Stimulated activated CD8-positive, alpha-beta memory T cell treated with anti-CD3 and anti-CD28 coated beads, Interleukin-4, amount 100 ng/mL, for 1 hour (primary cell): ENCODE data around the gene PHLDA3.
"Not testable (repeated sequence)": the region's sequence is repeated elsewhere in the genome, so short reads cannot be mapped to it uniquely, and the experiment has no call there.

Experiments
- DNase-seq, 2 donors: peaks; one replicate each; pipeline ENCODE4 v3.0.0-alpha.2; 2020; ENCODE audit warnings: low read depth in 2 of 2, low spot score in 1 of 2

Gene PHLDA3

DNA sequence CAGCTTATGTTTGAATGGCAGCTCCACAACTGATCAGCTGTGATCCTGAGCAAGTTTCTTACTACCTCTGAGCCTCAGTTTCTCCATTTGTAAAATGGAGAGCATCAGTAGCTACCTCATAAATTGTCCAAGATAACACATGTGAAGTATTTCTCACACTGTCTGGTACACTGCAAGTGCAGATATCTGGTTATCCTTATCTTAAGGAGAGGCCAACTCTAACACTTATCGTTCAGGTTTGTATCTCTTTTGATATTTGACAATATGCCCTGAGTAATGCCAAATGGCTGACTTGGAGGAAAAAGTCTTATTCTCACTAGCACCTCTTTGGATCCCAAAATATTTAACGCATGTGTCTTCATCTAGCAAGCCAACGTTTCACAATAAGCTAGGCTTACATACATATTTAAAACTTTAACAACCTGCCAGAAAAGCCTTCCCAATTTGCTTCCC is 35.2 kb upstream of the PHLDA3 start:
- no peak for DNase-seq

DNA sequence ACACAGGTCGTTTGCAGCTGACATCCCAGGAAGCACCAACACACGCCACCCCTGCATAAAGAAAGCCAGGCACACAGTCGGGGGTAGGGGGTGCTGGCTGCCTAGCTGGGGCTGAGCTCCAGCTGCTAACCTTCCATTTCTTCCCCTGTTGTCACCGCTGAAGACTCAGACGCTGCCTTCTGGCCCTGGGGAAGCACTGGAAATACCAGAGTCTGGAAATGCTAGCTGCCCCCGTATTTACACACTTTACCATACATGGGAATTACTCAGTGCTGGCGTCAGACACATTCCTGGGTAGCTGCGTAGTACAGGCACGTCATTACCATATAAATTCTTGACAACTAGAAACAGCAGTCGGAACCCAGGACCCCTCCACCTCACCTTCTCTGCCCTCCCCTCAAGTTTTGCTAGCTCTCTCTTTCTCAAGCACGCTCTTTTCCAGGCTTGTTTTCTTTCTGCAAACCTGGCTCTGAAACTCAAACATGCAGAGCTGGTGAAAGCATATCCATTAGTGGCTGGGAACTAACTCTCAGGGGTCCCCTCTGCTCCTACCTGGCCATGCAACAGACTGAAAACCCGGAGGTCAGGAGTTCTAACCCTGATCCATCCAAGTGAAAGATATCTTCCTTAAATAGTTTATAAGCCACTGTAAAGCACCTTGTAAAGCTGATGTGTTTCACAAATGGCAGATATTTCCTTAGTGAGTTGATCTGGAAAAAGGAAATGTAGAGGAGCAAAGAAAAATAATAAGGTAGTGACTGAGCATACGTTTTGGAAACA is 34.6 kb upstream of the PHLDA3 start:
- no peak for DNase-seq

DNA sequence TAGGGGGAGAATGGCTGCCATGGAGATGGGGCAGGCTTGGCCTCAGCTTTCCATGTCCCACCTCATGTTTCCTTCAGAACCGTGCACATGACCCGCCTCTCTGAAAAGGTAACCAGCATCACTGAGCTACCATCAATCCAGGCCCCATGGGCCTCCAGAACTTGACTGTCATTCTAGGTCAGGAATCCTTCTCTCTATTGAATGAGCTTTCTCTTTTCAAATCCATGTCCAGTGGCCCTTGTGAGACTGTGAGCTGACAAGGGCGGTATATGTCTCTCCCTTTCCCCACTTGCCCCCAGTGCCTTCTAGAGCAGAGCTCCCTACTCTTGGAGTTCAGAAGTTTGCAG is 33.5 kb upstream of the PHLDA3 start:
- no peak for DNase-seq

DNA sequence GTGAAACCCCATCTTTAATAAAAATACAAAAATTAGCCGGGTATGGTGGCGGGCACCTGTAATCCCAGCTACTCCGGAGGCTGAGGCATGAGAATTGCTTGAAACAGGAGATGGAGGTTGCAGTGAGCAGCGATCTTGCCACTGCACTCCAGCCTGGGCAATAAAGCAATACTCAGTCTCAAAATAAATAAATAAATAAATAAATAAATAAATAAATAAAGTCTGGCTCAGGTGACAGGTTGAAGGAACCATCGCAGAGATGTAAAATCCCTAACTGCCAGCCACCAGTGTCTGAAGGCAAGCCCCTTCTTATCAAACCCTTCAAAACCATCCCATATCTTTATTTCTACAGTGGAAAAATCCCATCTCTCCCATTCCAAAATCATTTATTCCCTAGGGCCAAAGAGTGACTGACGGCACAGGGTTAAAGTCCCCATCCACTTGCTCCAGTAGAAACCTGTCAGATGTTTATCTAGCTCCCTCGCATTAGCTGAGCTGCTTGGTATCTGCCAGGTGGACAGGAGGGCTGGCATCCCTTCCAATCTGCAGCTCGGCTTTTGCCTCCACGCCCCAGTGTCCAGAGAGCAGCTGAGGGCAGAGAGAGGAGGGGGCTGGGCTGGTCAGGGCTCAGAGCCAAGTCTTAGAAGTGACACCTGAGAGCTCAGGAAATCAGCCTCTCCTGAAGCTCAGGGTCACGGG is 33.0 kb upstream of the PHLDA3 start:
- DNase-seq: no peak

DNA sequence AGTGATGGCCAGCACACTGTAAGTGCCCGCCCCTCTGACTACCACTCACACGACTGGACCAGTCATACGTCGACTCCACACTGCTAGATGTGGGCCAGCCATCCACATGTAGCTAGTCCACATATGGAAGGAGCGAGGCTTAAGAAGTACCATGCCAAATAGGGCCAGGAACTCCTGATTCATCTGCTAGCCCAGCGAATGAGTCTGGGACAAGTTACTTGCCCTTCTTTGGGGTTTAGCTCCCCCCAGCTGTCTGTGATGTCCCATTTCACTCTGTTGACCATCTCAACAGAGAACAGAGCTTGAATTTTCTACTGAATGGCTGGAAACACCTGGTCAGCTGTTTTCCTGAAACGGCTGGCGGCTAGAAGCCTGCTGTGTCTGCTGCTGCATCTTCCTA is 32.2 kb upstream of the PHLDA3 start:
- DNase-seq: no peak

DNA sequence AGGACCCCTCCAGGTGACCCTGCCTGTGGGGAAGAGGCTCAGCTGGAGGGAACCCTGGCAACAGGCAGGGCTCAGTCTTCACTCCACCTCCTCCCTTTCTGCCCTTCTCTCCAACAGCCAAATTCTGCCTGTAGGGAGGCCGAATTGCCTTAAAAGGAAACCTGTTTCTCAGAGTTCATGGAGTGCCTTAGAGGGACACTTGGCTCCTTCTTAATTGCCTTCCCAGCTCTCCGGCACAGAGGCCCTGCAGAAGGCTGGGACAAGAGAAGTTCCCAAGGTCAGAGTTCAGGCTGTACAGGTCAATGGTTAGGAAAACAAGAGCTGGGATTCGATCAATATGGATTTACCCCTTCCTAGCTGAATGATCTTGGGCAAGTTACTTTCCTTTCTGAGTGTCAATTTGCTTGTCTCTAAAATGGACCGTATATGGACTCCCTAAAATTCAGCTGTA is 31.7 kb upstream of the PHLDA3 start:
- no peak for DNase-seq

DNA sequence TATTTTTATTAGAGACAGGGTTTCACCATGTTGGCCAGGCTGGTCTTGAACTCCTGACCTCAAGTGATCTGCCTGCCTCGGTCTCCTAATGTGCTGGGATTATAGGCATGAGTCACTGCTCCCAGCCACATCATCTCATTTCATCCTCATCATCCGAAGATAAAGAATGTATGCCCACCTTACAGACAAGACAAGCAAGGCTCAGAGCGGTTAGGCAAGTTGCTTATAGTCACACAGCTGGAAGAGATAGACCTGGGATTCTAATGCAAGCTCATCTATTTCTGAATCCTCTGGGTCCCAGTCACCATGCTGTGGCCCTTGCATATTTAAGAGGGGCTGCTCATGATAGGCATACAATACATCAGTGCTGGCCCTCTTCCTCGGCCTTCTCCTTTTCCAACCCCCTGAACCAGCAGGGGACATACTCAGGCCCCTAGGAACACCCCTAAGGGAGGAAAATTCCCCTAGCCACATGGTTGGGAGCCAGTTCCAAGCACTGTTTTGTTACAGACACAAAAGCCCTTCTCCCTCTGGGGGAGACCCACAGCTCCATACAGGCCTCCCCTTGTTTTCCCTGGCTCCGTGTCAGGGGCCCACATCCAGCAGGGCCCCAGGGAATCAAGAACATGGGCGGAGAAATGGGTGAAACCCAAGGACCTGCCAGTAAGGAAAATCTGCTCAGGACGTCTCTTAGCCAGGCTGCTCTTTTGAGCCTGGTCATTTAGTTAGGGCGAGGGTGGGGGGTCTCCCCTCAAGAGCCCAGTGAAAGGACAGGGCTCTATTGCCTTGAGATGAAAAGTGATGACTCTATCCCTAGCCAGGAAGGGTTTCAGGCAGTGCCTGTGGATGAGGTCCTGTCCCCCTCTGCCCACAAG is 31.0 kb upstream of the PHLDA3 start:
- no peak for DNase-seq

DNA sequence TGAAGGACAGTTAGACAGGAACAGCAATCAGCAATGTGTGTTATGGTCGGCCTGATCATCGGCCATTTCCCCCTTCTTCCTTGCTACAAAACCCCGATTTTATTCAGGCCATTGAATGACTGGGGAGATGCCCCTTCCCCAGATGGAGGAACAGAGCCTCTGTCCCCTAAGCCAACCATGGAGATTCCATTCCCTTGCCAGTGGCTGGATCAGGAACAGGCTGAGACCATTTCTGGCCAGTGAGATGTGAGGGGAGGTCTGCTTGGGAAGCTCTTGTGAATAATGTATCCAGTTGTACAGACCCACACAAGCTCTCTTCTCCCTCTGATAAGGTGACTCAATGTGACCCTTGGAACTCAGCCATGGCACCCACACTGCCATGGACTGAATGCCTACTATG is 30.2 kb upstream of the PHLDA3 start:
- DNase-seq: no peak

DNA sequence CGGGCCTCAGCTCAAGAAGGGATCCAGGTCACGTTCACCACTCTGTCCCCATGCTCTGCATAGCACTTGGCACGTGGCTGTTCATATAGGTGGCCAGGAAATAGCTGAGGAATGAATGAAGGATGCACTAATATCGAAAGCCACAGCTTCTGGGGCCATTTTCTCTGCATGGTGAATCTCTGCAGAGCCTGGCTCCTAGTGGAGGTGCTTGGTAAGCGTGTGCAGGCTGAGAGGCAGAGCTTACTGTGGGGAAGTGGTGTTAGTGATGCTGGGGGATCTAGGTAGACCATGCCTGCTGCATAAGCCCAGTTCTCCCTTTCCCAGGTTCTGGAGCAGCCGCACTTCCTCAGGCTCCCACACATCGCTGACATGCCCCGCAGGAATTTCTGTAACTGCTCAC is 29.6 kb upstream of the PHLDA3 start:
- no peak for DNase-seq

DNA sequence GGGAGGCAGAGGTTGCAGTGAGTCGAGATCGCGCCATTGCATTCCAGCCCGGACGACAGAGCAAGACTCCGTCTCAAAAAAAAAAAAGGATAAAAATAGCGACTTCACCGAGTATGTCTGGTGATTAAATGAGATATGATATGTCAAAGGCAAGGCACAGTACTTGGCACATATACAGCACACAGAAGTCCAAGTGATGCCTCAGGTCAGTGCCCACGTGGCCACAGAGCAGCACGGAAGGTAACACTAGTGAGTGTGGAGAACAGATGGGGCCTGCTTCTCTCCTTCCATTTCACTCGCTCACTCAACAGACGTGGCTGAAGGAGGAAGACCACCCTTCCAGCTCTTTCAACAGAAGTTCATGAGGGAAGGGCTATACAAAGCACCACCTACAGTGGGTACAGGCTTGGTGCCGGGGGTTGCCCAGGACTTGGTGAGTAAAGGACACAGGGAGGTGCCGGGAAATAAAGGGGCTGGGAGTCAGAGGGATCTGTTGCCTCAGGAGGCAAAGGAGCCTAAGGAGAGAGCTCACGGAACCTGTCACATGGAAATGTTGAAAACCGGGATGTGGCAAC is 29.0 kb upstream of the PHLDA3 start:
- no peak for DNase-seq

DNA sequence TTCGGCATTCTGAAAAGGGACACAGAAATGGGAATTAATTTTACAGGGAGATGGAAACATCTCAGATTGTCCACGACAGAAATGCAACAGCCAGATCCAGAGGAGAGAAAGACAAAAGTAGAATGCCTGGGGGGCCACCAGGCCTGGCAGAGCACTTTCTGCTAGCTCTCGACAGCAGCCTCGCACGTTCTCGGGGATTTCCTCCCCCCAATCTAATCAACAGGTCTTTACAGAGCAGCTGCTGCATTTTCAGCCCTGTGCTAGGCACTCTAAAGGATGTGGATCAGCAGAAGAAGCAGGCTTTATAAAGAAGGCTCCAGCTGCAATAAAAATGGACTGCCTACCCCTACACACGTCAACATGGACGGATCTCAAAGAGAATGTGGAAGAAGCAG is 27.3 kb upstream of the PHLDA3 start:
- no peak for DNase-seq

DNA sequence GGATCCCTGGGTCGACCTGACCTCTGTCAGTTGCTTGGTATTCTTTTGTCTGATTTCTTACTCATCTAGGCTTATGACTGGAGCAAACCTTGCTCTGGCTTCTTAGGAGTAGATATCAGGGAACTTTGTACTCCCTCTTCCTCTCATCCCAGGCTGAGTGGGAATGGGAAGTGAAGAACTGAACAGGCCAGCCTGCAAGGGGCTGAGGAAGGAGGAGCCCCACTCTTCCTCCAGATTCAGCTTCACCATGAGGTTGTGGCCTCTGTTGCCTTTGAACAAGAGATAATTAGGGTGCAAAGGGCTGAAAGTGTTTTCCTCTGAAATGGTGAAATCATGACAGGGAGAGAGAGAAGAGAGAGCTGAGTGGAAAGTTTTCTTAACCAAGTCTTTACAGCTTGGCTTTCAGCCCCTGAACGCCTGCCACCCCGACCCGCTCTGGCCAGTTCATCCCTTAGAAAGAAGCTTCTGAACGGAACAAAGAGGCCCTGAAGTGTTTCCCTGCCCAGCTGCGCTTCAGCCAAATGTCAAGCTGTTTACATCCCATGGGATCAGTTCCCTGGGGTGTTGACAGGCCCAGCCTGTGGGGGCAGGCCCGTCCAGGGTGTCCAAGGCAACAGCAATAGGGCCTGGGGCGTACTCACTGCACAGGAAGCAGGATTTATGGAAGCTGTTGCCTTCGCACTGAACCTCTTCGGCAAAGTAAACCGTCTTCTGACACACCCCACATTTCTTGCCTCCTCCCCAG is 26.7 kb upstream of the PHLDA3 start:
- no peak for DNase-seq

DNA sequence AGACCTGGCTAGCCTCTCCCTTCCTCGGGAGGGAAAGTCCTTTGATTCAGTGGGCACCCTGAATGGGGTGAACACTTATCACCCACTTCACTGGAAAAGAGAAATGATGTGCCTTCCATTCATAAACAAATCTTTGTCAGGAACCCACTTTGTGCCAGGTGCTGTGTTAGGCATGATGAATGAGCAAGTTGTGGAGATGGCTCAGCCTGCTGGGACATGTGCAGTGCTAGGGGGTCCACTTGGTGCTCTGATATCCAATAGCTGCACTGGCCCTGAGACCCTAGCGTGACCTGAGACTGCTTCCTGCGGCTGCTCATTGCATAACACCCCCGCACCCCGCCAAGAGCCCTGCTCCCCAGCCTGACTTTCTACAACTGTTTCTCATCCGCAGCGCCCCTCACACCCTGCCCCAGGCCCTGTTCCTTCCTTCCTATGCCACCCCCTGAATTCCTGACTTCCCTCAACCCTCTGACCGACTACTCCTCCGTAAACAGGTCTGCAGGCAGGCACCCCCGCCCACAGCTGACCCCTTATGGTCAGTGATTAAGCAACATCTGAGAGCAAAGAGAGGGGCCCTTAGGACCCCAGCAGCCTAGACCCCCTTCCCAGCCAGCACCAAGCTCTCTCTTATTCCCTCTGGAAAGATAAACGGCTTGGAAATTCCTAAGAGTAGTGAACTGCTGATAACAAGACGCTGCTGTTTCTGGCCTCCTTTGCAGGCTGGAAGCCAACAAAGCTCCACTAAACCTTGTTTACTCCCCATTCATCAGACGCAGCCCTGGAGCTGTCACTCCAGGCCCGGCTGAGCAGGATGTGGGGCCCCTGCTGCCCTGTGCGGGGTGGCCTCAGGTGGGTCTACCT is 25.0 kb upstream of the PHLDA3 start:
- no peak for DNase-seq

DNA sequence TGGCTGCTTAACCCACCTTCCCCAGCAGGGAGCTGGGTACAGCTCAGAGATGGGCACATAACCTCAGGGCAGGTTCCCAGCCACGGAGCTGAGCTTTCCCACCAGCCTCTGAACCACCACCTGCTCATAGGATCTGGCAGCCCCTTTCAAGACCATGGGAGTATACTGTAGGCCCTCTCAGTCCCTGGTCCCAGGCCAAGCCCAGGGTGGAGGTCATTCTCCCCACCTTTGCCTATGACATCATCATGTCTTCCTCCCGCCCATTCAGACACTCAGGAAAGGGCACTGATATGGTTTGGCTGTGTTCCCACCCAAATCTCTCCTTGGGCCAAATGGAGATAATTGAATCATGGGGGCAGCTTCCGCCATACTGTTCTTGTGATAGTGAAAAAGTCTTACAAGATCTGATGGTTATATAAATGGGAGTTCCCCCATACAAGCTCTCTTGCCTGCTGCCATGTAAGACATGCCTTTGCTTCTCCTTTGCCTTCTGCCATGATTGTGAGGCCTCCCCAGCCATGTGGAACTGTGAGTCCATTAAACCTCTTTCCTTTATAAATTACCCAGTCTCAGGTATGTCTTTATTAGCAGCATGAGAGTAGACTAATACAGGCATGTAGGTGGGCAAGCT is 24.2 kb upstream of the PHLDA3 start:
- DNase-seq: not testable (repeated sequence)

DNA sequence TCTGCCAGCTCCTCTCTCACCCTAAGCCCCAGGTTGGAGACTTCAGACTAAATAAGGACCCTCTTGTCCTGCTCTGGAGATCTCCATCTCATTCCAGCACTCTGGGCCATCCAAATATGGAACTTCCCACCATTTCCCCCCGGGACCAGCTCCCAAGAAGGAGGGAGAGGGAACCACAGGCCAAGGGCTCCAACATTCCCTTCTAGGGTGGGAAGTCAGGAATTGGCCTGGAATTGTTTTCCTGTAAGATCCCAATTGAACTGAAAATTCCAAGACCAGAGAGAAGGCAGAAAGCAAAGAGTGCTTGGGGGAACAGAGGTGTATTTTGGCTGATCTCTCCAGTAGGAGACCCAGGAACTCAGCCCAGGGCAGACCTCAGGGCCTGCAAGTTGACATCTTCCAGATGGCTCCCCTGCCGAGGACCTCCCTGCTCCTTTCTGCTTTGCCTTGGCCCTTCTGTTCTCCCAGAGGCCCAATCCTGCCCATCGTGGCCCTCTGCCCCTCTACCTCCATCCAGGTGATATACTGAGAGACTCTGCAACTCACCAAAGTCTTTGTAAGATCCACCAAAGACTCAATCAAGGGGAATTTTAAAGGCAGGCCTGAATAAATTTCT is 23.0 kb upstream of the PHLDA3 start:
- no peak for DNase-seq

DNA sequence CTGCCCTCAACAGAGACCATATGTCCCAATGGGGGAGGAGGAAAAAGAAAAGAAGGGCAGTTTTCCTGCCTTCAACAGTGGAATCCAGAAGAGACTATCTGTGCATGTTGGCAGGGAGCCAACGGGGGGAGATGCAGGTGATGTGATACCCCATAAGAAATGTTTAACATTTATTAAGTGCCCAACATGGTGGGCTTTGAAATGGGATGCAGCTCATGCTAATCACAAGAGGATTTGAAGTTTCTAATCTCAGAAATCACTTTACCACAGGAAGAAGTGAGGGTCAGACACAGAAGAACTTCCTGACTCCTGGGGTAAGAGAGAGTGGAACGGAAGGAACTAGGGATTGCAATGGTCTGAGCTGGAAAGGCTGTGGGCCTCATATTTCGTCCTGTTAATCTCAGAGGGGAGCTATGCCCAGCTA is 21.7 kb upstream of the PHLDA3 start:
- no peak for DNase-seq

DNA sequence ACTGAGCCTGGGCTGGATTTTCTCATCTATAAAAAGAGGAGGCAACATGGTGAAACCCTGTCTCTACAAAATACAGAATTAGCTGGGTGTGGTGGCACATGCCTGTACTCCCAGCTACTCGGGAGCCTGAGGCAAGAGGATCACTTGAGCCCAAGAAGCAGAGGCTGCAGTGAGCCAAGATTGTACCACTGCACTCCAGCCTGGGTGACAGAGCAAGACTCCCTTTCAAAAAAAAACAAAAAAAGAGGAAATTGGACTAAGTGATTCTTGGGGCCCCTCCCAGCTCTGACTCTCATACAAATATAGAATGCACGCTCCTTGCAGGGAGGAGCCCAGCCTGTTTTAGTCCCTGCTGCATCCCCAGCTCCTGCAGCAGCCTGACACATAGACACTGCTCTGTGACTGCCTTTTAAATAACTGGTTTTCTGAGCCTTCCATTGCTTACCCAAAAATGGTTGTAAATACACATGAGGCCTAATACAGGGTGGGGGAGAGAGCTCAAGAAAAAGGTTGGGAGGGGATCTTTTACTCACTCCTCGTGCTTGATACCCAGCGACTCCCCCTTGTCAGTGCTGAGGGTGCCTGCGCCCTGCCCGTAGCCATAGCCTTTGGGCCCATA is 20.8 kb upstream of the PHLDA3 start:
- DNase-seq: no peak

DNA sequence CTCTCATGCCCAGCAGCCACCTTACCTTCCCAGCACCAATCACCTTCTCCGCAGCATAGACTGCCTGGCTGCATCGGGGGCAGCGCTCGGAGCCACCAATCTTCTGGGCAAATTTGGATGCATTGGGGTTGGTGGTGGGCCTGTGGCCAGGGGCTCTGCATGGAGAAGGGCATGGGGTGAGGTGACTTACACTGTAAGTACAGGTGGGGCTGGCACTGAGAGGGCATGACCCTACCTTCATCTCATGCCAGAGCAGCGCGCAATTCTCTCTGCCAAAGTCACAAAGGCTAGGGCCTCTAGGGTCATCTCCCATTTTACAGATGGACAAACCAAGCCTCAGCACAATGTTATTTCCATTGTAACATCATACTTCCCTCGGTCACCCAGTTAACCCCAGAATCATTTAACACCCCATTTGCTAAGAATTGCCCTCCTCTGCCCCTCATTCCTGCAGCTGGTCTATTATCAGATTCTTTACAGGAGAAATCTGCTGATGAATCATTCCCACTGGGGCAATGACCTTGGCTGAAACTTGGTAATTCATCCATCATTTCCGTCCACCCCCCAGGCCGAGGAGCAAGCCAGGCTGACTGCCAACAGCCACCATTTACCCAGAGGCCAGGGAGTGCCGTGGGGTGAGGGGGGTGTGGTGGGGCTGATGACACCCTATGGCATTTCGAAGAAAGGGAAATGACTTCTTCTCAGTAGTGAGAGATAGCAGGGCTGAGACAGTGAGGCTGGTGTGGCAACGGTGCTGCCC is 20.0 kb upstream of the PHLDA3 start:
- no peak for DNase-seq
